C4-2B (cell line): ENCODE results near the gene KLF15.

Experiments used
- ZFX ChIP-seq: fragments of 450-650 bp; IDR thresholded peaks from 2 replicates; pipeline ENCODE4 v1.6.1; 2017
- TF ChIP-seq, protein P1 (sequence below): fragments of 450-650 bp; conservative IDR thresholded peaks from 2 replicates; pipeline ENCODE4 v1.5.1; 2017; ENCODE audit warnings: mild to moderate bottlenecking

DNA sequence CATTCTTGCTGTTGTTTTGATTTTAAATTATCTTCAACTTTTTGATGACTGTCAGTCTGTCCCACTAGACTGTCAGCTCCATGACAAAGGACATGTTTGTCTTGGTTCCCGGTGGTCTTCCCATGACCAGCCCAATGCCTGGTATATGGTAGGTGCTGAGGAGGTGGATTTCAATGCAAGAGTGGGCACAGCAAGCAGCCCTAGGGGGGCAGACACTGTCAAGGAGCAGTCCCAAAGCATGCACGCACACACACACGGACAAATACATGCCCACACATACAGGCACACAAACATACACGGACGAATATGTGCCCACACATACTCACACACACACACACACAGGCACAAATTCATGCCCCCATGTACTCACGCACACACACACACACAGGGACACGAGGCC, 12.0 kb downstream of the KLF15 start:
- TF ChIP-seq, protein P1, sequence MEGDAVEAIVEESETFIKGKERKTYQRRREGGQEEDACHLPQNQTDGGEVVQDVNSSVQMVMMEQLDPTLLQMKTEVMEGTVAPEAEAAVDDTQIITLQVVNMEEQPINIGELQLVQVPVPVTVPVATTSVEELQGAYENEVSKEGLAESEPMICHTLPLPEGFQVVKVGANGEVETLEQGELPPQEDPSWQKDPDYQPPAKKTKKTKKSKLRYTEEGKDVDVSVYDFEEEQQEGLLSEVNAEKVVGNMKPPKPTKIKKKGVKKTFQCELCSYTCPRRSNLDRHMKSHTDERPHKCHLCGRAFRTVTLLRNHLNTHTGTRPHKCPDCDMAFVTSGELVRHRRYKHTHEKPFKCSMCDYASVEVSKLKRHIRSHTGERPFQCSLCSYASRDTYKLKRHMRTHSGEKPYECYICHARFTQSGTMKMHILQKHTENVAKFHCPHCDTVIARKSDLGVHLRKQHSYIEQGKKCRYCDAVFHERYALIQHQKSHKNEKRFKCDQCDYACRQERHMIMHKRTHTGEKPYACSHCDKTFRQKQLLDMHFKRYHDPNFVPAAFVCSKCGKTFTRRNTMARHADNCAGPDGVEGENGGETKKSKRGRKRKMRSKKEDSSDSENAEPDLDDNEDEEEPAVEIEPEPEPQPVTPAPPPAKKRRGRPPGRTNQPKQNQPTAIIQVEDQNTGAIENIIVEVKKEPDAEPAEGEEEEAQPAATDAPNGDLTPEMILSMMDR = no peak
- no peak for TF ChIP-seq ZFX
